Ascending aorta (tissue), 2 donors: Measurements from ENCODE around the gene VPREB3. TPM values are rescaled to one million over a fixed set of nuclear protein-coding genes. Genes with fewer than 3 reads are reported as not detected.
A peak's percentile ranks its signal among the peaks of the same experiment; 100 is the strongest.

Source experiments
- DNase-seq, 2 donors: peaks; one replicate each; pipeline ENCODE4 v3.0.0-alpha.2; 2019; ENCODE audit warnings: low spot score in 2 of 2
- H3K27ac ChIP-seq, 2 donors: fragments of 200-600 bp; sonication (generic); one replicate each; pipeline ENCODE4 v1.5.1; 2016 to 2017; ENCODE audit warnings: mild to moderate bottlenecking in 1 of 2
- H3K27me3 ChIP-seq: fragments of 200-600 bp; sonication (generic); one replicate; pipeline ENCODE4 v1.5.1; 2017
- H3K36me3 ChIP-seq, 2 donors: fragments of 200-600 bp; sonication (generic); one replicate each; pipeline ENCODE4 v1.5.1; 2016
- H3K4me1 ChIP-seq, 2 donors: fragments of 200-600 bp; sonication (generic); one replicate each; pipeline ENCODE4 v1.5.1; 2016 to 2017; ENCODE audit warnings: mild to moderate bottlenecking in 1 of 2
- H3K4me3 ChIP-seq, 2 donors: fragments of 200-600 bp; sonication (generic); one replicate each; pipeline ENCODE4 v1.5.1; 2016 to 2017; ENCODE audit warnings: mild to moderate bottlenecking in 1 of 2
- H3K9me3 ChIP-seq, 2 donors: fragments of 200-600 bp; sonication (generic); one replicate each; pipeline ENCODE4 v1.5.1; 2016
- CTCF ChIP-seq, 3 experiments: fragments of 200-600 bp in 2 of 3; fragments of 450-650 bp in 1 of 3; sonication (generic) in 2 of 3; IDR thresholded peaks; one replicate each; pipeline ENCODE4 v1.5.1; 2016 to 2019; ENCODE audit warnings: antibody characterized with exemption in 3 of 3, mild to moderate bottlenecking in 1 of 3, moderate library complexity in 1 of 3
- intact Hi-C: fragments of 100-400 bp; cut with DNase I; formaldehyde crosslinking; loops from one replicate; pipeline ENCODE4 v1.15.1; 2023
- total RNA-seq: library from RNA; depleted of rRNA; stranded (reverse); fragments of >200 nt; gene quantifications from one replicate; pipeline ENCODE4 v1.1.0, GENCODE V29; 2016

The VPREB3 gene
- total RNA-seq, 1 donor from 2014 or later, result not detected

- no peak overlapping the region for H3K27ac ChIP-seq
- intact Hi-C loops, result no loop called here
- DNase-seq, result no peak
Measured at GRCh38 chr22:23784215-23784732, 30.0 kb upstream of the VPREB3 start.

GRCh38 chr22:23783265-23784150, 29.3 kb upstream of the VPREB3 start:
- DNase-seq, result no peak
- H3K27me3 ChIP-seq, result no peaks in the 10 kb centered on the region
- H3K36me3 ChIP-seq, result no peaks in the 10 kb centered on the region
- TF ChIP-seq CTCF (IDR thresholded peaks at IDR 0.05), result no peak
- intact Hi-C loops, result no loop called here
- peaks cover 4 to 10% of the 10 kb centered on the region in 2 donors for H3K4me1 ChIP-seq
- no peak overlapping the region for H3K4me3 ChIP-seq
- peak overlapping the region in 1 of 2 donors; percentile 12 for H3K27ac ChIP-seq
- H3K9me3 ChIP-seq, result no peaks in the 10 kb centered on the region

More at GRCh38 chr22:23784215-23784732, 30.0 kb upstream of the VPREB3 start:
- TF ChIP-seq CTCF (IDR thresholded peaks at IDR 0.05), result no peak
- H3K36me3 ChIP-seq, result no peaks in the 10 kb centered on the region
- H3K9me3 ChIP-seq, result no peaks in the 10 kb centered on the region
- H3K27me3 ChIP-seq, result no peaks in the 10 kb centered on the region
- no peak overlapping the region for H3K4me3 ChIP-seq
- peaks cover 4 to 10% of the 10 kb centered on the region in 2 donors for H3K4me1 ChIP-seq

- no peak for DNase-seq
- intact Hi-C loops, result no loop called here
- H3K36me3 ChIP-seq, result no peaks in the 10 kb centered on the region
- peaks cover 4 to 6% of the 10 kb centered on the region in 2 donors for H3K4me1 ChIP-seq
- no peak overlapping the region for H3K4me3 ChIP-seq
- TF ChIP-seq CTCF (IDR thresholded peaks at IDR 0.05), result no peak
- no peaks in the 10 kb centered on the region for H3K9me3 ChIP-seq
- no peaks in the 10 kb centered on the region for H3K27me3 ChIP-seq
- H3K27ac ChIP-seq, result no peak overlapping the region
Measured at GRCh38 chr22:23782703-23783102, 28.5 kb upstream of the VPREB3 start.

GRCh38 chr22:23782252-23782651, 28.0 kb upstream of the VPREB3 start:
- intact Hi-C loops, result no loop called here
- no peak overlapping the region for H3K4me3 ChIP-seq
- TF ChIP-seq CTCF (IDR thresholded peaks at IDR 0.05), result no peak
- peaks cover 4 to 6% of the 10 kb centered on the region in 2 donors for H3K4me1 ChIP-seq
- H3K9me3 ChIP-seq, result no peaks in the 10 kb centered on the region
- no peak overlapping the region for H3K27ac ChIP-seq
- H3K36me3 ChIP-seq, result no peaks in the 10 kb centered on the region
- DNase-seq, result no peak
- H3K27me3 ChIP-seq, result no peaks in the 10 kb centered on the region

DNA sequence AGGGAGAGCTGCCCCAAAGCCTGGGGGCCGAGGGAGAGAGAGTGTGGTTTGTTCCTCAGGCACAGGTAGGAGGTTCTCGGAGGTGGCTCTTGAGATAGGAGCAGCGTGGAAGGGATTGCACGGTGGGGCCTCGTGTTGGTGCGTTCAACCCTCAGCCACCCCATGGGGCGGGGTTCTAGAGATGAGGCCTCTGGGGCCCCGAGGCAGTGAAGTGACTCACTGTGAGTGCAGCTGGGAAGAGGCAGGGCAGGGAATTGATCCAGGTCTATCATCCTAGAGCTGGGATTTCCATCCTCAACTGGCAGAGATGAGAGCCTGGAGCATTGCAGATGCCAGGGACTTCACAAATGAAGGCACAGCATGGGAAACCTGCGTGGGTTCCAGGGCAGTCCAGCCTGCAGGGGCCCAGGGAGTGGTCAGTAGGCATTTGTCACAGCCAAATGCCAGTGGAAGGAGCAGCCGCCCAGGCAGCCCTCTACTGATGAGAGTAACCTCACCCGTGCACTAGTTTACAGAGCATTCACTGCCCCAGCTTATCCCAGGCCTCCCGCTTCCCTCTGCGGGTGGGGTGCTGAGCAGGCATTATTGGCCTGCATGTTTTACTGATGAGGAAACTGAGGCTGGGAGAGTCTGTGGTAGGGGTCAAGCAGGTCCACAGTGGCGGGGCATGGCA, 27.4 kb upstream of the VPREB3 start:
- no peak overlapping the region for H3K27ac ChIP-seq
- intact Hi-C loops, result no loop called here
- DNase-seq, result no peak

More for the DNA sequence above, 27.4 kb upstream of the VPREB3 start:
- Histone ChIP-seq H3K4me1 (peaks cover 4 to 6% of the 10 kb centered on the region in 2 donors), H3K36me3 (no peaks in the 10 kb centered on the region), H3K9me3 (no peaks in the 10 kb centered on the region), H3K4me3 (no peak overlapping the region), H3K27me3 (no peaks in the 10 kb centered on the region)
- TF ChIP-seq CTCF (IDR thresholded peaks at IDR 0.05), result no peak
